GM10847 (cell line): ENCODE data around the gene EPHB3.

Experiments used
- POLR2A ChIP-seq: IDR thresholded peaks from 2 replicates; pipeline ENCODE4 v1.6.1; 2011; ENCODE audit not compliant: insufficient read length; ENCODE audit errors: extremely low read depth

The EPHB3 gene

DNA sequence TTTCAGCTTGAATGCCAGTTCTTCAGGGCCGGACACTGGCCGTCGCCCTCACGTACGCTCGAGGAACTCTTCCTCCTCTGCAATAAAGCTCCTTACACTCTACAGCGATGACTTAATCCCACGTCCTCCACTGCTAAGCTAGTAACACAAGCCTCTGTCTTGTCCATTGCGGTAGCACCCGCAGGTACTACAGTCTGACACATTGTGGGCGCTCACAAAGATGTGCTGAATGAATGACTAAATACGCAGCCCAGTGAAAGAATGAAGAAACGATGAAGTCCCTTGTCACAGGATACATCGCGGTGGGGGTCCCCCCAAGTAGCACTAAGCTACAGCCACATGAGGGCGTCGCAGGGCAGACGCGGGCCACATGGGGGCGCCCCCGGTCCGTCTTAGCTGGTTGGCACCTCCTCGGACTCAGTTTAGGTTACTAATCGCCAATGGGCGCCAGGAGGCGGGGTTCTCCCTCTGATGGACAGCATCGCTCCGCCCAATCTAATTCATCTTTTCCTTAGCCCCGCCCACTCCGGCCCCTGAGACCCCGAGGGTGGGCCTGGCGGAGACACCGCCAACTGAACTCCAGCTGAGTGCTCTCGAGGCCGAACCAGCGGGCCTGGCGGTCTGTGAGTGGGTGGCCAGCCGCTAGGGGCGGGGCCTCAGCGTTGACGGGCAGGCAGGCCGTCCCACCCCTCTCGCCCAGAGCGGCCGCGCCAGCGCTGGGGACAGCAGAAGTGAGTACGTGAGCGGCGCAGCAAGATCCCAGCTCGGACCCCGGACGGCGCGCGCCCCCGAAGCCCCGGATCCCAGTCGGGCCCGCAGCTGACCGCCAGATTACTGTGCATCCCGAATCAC is at the start of gene EPHB3:
Gene EPHB3 (plus strand): TSS at position 725 of the 852 bp plus-strand sequence. CDS start 451 bp downstream, outside the sequence.
- TF ChIP-seq POLR2A = no peak

DNA sequence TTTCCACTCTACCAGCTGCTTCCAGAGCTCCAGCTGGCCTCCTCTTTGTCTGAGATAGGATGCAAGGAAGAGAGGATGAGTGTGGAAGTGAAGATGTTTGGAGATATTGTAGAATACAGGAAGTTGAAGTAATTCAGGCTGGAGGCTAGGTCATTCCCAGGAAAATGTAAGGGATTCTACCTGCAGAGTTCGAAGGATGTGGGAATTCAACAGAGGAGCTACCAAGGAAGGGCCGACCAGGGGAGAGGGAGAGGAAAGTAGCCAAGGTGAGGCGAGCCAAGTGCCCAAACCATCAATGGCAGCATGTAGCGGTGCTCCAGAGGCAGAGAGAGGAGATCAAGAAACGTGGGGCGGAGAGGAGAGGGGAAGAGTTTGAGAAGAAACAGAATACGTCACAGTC is 49.0 kb upstream of the EPHB3 start:
- no peak for TF ChIP-seq POLR2A

DNA sequence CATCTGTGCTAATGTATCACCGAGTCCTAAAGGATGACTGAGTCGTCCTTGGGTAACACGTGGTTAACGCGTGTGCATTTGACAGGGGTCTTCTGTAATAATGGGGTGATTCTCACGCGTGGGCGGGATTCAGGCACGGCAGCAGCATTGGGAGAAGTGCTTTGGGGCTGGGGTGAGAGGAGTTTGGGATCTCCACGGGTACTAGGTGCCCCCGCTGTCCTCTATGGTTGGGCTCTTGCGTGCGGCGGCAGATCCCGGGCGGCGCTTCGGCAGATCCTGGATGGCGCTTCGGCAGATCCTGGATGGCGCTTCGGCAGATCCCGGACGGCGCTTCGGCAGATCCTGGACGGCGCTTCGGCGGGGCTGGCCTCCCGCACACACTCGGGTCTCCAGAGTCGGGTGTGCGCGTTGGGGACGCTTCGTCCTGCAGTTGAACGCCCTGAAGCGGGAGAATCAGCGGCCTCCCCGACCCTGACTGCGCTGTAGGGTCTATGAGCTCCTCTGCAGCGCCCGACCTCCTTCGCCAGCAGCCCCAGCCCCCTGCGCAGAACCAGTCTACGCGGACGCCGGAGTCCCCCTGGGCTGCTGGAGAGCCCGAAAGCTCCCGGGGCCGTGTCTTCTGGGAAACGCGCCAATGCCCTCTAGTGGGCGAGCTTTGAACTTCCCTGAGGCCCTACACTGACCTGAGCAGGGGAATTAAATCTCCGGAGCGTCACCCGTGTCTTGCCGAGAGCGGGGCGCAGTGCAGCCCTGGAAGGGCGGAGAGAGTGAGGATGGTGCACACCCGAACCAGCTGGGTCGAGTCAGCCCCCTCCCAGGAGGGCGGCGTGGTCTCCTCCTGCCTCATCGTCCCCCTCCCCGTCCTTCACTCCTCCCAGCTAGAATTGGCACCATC is 48.1 kb upstream of the EPHB3 start:
- TF ChIP-seq POLR2A = no peak

DNA sequence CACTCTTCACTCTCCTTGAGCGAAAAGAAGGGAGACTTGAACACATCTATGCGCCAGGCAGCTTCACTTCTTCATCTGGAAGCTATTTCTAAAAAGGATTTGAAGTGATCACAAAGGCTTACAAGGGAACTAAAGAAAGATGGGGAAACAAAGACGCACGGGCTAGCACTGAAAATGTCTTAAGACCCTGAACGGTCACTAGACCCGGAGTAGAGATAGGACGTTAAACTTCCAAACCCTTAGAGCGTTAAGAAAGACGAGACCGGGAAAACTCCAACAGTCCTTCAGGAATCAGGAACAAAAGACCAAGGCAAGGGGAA is 47.5 kb upstream of the EPHB3 start:
- TF ChIP-seq POLR2A = no peak

DNA sequence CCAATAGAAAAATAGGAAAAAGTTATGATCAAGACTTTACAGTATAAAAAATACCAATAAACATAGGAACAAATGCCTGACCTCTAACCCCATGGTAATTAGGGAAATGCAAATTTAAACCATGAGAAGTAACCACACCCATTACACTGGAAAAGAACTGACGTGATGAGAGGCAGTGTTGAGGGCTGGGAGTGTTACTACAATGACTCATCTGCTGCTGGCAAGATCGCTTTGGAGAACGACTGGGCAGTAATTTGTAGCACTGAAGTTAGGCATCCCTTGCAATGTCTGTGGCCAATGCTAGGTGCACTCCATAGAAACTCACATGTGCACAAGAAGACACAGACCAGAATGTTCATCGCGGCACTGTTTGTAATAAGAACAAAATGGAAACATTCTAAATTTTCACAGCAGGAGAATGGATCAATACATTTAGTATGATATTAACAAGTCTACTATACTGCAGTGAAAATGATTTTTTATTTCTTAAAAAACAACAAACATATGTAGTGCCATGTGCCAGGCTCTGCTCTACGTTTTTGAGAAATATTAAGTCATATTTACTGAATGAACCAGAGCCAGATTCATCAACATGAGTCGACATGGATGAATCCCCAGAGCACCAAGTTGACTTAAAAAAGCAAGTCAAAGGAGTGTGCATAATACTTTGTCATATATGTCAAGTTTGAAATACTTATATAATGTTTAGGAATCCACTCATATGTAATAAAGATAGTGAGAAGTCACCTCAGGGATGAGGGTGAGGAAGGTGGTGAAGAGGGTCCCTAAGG is 37.6 kb upstream of the EPHB3 start:
- no peak for TF ChIP-seq POLR2A

DNA sequence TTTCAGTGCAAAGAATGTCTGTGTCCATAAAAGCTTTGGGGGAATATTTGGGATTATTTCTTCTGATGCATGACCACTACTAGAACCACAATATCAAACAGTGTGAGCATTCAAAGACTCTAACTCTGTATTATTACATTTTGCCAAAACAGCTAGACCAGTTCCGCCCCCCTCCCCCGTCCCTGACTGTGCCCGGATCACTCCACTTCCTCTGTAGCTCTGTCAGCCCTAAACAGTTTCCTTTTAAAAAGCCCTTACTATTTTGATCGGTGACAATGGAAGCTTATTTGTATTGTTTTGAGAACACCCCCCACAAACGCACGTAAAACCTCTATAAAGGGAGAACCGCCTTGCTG is 36.6 kb upstream of the EPHB3 start:
- TF ChIP-seq POLR2A = no peak

DNA sequence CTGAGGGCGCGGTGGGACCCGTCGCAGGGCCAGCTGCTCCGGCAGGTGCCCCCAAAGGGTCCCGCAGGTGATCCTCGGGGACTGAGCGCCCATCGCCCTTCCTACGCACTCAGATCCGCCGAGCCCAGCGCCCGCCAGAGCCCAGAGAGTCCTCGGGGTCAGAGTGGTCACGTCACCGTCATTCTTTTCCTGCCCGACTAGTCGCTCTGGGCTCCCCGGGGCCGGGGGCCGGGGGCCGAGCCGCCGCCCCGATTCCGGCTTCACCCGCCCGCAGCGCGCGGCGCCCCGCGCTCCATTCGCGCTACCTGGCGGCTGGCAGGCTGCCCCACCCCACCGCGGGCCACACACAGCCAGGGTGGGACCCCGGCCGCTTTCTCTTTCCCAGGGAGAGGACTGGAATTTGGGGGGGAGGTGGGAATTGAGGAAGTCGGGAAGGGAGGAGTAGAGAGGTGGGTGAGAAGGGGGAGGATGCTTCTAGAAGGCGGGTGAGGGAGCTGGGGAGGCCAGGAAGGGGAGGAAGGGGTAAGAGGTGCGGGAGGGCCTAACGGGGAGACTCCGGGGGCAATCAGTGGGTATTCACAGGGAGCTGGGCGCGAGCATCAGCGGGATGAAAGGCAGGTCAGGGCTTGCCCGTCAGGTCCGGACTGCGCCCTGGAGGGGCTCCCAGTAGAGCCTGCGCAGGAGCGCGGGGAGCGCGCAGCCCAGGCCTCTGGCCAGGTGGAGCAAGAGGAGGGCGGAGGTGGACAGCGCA is 36.1 kb upstream of the EPHB3 start:
- no peak for TF ChIP-seq POLR2A

DNA sequence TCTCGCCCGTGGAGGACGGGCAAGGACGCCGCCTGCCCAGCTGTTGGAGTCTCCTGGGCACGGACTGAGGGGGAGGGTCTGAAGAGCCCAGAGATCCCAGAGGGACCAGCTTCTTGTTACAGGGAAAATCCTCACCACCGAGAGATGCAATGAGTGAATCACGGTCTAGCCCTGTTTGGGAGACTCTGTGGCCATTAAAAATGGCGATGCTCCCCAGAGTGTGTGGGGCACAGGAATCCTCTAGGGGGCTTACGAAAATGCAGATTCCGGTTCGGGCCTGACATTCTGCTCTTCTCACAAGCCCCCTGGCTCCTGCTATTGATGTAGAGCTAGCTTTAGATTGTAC is 35.5 kb upstream of the EPHB3 start:
- TF ChIP-seq POLR2A = no peak

DNA sequence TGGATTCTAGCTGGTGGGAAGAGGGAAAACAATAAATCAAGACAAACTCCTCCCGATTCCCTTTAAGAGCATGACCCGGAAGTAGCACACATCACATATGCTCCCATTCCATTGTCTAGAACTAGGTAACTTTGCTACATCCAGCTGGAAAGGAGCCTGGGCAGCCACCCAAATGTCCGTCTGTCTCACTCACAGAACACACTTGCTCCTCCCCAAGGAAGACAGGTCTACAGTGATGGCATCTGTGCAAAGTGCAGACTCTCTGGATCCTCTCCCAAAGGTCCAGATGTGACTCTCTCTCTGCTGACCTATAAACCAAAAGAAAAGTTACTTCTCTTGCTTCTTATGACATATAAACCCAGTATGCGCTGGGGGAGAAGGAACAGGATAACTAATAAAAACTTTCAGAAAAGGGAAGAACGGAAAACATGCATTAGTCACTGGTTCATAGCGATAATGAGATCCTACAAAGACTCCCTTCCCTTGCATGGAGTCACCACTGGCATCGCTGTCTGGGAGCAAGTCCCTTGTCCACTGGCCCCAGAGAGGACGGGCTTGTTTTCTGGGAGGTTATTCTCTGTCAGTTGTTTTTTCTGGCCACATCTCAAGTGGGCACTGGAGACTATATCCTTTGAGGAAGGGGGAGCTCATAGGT is 29.8 kb upstream of the EPHB3 start:
- no peak for TF ChIP-seq POLR2A

DNA sequence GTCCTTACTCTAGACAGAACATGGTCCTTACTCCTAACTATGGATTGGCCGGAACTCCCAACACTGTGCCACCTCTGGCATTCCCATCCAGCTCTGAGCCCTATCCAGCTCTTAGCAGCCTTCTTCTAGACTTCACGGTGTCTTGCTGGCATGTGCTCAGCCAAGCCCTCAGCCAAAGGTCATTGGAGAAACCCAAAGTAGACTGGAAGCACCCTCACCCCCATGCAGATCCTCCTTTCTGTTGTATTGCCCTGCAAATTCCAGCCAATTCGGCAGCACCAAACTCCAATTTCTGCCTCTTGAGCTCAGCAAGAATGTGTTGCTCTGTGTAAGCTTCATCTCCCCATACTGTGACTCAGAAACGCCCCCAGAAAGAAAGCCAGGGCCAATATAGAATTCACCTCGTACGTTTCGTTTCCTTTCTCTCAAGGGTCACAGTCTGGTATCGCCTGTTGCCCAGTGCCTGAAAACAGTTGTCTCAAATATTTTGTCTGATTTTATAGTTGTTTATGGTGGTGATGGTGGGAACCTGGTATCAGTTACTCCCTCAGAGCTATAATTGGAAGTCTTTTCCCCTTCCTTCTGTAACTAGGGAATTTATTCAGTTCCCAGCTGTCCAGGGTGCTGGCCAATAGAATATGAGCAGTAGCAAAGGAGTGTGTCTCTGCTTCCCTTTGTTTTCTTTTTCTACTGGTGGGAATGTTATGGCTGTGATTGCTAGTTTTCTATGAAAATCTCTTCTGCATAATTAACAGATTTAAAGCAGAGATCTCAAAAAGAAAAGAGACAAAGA is 28.4 kb upstream of the EPHB3 start:
- TF ChIP-seq POLR2A = no peak

DNA sequence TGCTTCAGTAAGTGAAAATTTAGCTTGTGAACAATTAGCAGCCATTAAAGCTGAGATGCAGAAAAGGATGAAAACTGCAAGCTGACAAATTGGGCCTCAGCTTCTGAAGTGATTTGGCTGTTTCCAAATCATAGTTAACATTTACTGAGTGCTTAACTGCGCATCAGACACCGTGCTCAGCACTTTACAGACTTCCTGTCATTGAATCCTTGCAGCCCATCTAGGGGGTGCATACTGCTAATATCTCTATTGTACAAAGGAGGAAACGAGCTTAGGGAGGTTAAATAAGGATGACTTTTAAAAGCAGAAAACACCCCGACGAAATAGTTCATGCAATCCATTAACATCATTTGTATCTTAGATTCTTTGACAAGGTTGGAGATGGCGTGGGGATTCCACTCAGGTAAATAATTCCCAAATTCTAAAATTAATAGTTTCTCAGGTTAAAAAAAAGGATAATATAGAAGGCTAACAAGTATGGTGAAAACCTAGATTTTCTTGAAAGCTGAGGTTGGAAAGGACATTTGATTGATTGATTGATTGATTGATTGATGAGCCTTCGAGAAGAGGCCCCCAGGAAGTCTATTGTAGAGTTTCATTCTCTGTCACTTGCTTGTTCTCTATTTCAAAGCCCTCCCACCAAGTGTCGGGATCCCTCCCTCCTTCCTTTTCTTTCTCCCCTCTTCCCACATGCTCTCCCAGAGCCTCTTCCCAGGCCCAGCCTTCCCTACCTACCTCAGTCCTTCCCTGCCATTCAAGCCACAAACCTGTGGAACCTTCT is 23.5 kb upstream of the EPHB3 start:
- TF ChIP-seq POLR2A = no peak

DNA sequence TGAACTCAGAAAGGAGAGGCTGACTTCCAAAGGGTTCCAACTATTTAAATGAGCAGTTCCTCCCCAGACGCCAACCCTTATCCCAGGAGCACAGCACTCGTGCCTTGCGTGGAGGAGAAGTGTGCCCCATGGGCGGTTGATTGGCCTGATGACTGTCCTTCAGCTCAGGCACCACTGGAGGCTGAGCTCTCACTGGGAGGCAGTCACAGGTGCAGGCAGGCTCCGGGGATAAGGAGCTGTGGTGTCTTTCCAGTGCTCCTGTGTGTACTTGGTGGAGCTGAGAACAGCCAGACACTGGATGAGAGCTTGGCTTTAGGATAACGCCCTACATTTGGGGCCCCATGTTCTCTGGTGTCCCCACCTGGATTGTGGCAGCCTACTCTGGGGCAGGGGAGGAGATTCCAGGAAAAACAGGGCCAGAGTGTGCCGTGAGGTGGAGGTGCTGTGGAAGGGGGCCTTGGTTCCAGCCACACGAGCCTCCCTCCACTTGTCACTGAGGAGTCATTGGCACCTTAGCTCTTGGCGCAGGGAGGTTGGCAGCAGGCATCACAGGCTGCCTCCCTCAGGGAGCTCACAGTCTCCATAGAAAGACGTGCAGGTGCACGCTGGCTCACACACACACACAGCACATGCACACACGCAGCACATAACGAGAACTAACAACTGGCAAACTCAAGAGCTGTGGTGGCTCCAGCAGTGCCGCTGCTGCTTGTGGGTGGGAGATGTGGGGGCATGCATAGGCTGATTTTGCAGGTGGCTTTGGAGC is 22.7 kb upstream of the EPHB3 start:
- TF ChIP-seq POLR2A = no peak
